DLD1 (cell line): ENCODE measurements around the gene ACTR1B.
"Not testable (repeated sequence)": the region's sequence is repeated elsewhere in the genome, so short reads cannot be mapped to it uniquely, and the experiment has no call there.

ENCODE experiments used
- in situ Hi-C: cut with HindIII; loops from 2 replicates; pipeline ENCODE4 v1.10.0; 2017; ENCODE audit warnings: low sequenced_read_pairs

Gene ACTR1B

DNA sequence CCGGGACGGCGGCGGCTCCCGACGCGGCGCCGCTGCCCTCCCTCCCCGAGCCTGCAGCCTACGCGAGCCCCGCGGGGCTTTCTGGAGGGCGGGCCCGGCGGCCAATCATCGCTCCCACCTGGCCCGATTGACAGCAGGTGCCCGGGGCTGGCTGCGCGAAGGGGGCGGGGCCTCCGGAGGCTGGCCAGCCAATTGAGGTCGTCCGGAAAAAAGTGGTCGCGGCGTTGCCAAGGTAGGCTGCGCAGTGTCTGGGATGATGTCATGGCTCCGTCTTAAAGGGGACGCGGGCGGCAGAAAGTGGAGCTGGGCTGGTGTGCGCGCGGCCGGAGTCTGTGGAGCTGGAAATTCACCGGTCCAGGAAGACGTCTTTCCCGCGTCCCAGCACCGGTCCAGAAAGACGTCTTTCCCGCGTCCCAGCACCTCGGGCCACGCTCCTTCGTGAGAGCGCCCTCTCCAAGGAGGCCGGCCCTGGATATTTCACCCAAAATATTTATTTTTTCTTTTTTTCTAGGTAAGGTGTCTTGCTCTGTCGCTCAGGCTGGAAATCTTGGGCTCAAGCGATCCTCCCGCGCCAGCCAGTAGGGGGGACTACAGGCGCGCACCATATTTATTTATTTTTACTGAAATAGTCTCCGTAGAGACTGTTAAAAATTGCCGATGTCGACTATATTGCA is at the start of gene ACTR1B:
TSS of gene ACTR1B (minus strand) at position 83 of the 674 bp plus-strand sequence. CDS start 154 bp downstream, outside the sequence.
- in situ Hi-C loops, result no loop called here

DNA sequence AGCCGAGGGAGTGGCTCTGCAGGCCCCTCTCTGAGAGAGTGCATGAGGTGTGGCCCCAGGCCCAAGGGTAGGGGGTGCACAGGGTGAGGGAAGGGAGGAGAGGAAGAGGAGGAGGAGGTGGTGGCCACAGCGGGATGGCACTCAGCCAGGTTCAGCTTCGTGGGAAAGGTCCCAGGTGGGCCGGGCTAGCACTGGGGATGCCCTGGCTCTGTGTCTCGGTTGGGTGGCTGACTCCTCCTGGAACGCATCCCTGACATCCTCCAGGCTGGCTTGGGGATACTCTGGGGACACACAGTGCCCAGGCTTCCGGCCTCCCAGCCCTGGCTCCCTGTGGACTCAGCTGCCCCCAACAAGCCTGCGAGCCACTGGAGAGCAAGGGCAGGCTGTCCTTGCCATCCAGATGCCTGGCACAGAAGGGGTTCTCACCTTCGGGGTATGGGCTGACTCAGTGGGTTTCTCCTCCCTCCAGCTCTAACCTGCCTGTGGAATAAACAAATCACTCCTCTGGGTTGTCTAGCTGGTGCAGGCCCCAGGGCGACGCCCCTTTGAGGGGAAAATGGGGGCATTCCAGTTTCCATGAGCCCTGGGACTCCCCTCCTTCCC is 49.0 kb upstream of the ACTR1B start:
- in situ Hi-C loops, result no loop called here

DNA sequence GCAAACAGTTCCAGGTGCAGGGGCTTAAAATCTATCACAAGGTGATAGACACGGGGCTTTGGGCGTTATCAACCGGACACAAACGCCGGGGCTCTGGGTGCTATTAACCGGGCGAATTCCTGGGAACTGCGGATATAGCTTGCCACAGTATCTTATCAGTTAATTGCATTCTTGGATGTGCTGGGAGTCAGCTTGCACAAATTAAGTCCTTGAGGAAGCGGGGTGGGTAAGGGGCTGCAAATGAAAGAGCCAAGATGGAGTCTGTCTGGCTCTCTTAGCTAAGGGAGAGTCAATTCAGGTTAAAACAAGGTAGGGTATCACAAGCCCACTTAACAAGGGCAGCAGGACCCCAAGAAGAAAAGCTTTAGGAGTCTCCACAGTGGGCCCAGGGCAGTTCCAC is 48.3 kb upstream of the ACTR1B start:
- in situ Hi-C loops, result not testable (repeated sequence)

DNA sequence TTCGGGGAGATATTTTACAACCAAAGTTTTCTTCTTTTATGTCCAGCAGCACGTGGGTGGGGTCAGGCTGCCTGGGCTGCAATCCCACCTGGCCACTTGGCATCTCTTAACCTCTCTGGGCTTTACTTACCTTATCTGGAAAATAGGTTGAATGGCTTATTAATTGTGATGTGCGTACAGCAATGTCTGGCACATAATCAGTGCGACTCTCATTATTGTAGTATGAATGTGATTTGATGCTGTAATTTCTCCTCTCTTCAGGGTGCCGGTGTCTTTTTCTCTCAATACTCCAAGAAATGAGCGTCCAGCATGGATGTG is 47.5 kb upstream of the ACTR1B start:
- in situ Hi-C loops, result no loop called here

DNA sequence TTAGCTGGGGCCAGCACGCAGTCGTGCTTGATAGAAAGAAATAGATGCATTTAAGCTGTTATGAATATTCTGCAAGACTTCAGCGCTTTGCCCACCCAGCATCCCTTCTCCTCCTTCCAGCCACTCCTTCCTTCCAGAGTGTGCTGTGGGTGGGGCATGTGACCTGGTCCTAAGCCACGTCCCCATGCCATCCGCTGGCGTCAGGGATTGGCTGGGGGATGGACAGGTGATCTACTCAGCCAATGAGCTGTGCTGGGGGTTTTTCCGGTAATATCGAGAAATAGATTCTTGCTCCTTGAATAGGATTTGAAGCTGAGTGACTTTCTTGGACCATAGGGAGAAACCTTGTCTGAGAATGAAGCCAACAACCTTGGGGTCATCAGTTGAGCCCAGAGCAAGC is 44.8 kb upstream of the ACTR1B start:
- in situ Hi-C loops, result no loop called here

DNA sequence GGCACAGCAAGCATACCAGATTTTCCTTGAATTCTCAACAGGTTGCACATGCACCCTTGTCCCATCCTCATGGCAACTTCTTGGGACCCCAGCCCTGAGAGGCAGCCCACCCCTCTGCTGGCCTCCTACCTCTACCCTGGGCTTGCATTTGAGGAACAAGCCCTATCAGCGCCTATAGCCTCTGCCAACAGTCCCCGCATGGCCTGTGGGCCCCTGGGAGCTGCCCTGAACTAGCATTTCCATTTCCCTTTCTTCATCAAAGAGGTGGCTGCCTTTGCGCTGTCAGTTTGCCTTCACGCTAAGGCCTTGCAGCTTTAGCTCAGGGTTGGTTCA is 44.2 kb upstream of the ACTR1B start:
- in situ Hi-C loops, result no loop called here

DNA sequence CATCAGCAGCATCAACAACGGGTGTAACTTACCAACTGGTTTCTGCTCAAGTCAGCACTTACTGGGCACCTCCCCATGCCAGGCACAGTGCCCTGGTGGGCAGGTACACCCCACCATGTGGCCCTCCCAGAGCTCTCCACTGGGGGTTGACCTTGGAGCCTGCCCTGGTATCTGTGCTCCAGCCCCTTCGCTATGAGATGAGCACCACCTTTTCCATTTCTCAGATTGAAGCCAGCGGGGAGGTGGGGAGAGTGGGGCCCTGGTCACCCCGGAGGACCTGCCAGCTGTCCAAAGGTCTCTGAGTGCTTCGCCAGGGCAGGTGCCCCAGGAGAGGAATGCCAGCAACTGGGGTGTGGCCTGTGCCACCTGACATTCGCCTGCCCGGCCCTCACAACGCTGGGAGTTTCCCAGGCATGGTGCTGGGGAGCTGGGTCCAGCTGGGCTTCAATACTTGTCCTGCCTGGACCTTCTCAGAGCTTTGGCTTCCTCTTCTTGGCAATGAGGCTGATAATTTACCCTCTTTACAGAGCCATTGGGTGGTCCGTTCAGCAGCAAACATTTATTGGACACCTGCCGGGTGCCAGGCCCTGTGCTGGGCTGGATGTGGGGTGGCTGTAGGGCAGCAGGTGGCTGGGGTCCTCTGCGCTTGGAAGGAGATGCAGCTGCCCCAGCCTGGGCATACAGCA is 43.7 kb upstream of the ACTR1B start:
- in situ Hi-C loops, result no loop called here

DNA sequence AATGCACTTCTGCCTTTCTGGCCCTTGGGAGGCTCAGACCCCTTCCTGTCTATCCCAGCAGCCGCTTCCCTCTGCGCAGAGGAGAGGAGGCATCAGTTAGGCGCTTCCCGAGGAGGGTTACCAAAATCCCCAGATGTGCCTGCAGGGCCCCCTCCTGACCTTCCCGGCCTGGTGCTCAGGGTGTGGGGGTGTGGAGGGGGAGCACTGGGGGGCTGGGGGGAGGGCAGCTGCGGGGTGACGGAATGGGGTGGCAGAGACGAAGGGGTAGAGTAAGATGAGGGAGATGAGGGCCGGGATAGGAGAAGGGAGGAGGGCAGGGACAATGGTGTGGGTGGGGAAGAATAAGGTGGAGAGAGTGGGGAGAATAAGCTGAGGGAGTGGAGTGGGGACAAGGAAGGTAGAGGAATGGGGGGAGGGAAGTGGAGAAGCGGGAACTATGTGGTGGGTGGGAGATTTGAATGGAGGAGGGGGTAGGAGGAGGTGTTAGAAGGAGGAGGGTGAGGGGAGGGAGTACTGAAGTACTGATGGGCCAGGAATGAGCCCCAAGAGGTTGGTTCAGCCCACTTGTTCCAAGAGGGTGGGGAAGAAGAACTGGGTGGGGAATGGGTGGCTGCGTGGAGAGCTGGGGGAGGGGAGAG is 43.0 kb upstream of the ACTR1B start:
- in situ Hi-C loops, result no loop called here

DNA sequence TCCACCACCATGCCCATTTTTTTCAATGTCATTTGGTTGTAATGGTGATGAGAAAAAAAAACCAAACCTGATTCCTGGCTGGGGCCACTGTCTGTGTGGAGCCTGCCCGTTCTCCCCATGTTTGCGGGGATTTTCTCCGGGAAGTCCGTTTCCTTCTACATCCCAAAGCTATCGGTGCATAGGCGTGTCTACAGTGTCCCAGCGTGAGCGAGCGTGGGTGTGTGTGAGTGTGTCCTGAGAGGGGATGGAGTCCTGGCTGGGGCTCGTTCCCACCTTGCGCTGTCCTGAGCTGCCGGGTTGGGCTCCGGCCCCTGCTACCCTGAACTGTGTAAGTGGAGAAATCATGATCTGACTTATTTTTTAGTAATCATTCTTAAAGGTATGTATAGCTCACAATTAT is 42.3 kb upstream of the ACTR1B start:
- in situ Hi-C loops, result no loop called here

DNA sequence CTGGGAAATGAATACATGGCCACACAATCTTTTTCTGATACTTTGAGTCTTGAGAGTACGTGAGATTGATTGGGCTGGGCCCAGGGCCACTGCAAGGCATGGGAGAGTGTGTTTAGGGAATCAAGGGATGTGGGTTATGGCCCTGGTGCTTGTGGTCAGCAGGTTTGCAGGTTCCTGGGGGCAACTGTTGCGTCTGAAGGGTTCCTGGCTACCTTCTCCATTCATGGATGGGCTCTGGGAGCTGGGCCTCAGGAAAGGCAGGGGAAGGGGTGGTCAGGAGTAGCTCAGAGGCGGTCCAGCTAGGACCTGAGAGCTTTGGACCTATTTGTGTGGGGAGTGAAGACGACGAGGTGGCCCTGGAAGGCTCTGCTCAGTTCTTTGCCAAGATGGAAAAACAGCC is 41.1 kb upstream of the ACTR1B start:
- in situ Hi-C loops, result no loop called here

DNA sequence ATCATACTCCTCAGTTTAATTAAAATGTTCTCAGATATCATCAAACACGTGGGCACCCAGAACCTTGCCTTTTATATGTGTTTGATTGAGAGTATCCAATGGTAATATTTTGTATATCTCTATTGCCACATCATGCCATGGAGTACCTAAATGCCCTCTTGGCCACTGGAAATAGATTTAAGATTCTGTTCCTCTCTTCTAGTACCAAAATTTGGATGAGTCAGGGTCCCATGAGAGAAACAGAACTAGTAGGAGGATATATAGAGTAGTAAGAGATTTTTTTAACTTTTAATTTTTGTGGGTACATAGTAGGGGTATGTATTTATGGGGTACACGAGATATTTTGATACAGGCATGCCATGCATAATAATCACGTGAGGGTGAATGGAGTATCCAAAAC is 39.9 kb upstream of the ACTR1B start:
- in situ Hi-C loops, result no loop called here

DNA sequence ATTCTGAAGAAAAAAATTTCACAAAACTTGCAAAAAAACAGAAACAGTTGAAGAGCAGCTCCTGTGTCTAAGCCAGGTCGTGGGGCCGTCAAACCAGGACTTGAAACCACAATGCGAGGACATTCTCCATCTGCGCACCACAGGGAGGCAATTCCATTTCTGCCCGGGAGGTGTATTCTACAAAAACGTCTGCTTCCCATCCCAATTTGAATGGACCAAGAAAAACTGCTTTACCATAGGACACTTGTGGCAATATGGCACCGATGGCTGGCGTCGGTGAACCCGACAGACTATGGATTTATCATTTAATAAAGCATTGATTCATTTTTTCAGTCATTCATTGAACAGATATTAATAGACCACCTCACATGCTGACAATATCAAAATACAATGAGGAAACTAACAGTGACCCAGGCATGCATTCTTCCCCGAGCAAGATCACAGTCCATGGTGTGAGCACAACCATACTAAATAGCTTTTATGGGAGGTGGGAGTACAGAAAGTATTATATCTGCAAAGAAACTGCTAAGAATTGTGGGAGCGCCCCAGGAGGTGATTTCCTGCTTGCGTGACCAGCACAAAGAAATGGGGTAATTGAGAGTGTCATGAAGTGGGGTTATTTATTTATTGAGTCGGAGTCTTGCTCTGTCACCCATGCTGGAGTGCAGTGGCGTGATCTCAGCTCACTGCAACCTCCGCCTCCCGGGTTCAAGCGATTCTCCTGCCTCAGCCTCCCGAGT is 39.1 kb upstream of the ACTR1B start:
- in situ Hi-C loops, result no loop called here

DNA sequence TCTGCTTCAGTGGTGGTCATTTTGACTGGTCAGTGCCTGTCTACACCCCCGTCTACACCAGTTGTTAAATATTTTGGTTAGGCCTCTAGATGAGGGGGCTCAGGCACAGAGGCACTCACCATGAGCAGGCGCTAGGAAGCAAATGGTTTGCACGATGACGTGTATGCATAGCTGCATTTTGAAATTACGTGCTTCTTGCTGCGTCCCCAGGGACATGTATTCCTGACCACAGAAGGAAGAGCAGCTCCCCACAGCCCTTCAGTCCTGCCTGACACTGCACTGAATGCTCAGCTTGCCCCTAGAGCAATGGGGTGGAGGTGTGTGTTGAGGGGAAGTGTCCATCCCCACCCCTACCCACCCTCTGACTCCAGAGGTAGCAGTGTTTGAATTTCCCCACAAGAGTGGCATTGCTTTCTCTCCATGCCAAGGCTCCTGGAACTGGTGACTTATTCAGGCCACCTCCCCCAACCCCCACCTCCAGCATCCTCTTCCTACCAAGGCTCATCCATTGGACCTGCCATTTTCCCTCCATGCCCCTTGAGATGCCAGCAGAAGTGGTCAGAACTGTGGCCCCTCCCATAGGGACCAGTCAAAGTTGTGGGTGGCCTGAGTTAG is 38.1 kb upstream of the ACTR1B start:
- in situ Hi-C loops, result no loop called here

DNA sequence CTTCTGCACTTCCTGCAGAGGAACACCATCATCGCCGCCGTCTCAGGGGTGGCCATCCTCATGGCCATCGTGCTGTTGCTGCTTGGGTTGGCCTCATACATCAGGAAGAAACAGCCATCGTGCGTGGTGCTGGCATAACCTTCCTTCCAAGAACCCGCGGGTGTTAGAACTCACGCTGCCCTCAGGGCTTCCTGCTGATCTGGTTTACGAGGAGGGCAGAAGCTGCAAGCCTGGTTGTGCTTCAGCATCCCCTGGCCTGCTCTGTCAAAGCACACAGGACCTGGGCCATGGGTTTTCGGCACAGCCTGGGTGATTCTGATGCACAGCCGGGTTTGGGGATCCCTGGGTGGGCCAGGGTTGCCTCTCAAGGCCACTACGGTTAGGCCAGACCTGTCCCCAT is 37.3 kb upstream of the ACTR1B start:
- in situ Hi-C loops, result no loop called here

DNA sequence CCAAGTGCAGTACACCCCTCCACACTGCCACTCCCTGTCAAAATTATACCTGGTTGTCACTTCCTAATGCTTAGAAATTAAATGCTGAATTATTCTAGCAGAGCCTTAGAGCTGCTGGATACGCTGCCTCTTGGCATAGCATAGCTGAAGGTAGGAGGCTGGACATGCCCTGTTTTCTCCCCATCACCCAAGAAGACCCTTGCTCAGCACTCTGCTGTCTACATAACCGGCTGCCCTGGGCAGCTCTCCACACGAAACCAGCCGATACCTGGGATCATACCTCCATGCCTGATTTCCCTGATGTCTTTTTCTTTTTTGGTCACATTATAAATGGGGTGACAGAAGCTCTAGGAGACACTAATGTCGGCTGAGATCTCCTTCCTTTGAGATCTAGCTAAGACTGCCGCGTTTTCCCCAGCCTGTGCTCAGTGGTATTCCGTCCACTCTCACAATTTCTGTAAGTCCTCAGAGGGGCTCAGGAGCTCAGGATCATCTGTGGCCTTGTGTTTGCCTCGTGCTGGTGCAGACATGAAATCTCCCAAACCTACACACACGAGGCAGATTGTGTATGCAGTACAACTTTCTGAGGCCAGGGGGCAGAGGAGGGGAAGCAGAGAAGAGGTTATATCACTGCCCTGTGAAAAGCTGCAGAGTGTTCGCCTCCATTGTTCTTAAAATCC is 36.1 kb upstream of the ACTR1B start:
- in situ Hi-C loops, result no loop called here

DNA sequence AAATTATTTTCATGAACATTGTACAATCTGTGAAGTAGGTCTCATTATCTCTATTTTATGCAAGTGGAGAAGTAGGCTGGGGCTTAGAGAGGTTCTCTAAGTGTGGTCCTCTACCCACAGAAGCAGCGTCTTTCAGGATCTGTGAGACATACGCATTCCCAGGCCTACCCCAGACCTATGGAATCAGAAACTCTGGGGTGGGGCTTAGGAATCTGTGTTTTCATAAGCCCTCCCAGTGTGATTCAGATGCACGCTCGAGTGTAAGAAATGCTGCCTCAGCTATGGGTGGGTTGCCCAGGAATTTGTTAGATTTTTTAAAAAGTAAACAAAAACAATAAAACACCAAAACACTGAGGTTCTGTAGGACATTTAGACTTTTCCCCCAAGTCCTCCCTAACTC is 34.7 kb upstream of the ACTR1B start:
- in situ Hi-C loops, result no loop called here

DNA sequence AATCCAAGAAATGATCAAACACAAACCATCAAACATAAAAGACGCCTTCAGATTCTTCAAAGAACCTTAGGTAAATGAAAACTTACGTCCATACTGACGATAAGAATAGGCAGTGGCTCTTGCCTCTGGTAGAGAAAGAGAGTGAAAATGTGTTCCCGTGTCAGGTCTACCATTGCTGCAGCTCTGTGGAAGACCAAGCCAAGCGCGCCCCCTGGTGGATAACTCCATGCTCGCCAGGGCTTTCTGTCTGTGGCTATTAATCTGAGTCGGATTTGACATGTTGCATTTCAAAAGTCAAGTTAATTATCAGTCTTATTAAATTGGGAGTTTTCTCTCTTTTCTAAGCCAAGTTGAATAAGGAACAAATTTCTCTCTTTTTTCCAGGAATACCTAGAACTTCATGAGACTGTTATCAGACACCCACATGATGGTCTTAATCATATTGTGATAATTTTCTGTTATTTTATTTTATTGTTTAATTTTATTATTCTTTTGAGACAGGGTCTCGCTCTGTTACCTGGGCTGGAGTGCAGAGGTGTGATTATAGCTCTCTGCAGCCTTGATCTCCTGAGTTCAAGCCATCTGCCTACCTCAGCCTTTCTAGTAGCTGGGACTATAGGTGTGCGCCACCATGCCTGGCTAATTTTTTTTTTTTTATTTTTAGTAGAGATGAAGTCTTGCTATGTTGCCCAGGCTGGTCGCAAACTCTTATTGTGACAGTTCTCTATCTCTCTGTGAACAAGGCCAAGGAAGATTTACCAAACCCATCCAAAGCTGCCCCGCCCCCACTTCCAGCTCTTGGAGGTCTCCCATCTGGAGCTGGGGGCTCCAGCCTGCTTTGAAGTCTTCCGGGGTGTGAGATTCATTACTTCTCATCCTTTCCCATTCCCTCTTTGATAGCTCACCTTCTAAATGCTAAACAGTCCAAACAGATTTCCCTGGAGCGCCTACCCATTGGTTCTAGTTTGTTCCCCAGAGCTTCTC is 33.7 kb upstream of the ACTR1B start:
- in situ Hi-C loops, result no loop called here

DNA sequence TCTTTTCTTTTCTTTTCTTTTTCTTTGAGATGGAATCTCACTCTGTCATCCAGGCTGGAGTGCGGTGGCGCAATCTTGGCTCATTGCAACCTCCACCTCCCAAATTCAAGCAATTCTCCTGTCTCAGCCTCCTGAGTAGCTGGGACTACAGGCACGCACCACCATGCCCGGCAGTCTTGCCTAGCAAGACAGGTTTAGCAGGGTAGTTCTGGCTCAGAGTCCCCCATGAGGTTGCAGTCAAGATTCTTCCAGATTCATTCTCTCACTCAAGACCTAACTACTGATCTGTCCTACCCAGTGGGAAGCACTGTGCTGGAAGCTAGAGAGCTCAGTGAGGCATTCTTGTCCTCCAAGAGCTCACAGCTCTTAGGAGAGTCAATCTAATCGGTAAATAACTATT is 31.9 kb upstream of the ACTR1B start:
- in situ Hi-C loops, result no loop called here

DNA sequence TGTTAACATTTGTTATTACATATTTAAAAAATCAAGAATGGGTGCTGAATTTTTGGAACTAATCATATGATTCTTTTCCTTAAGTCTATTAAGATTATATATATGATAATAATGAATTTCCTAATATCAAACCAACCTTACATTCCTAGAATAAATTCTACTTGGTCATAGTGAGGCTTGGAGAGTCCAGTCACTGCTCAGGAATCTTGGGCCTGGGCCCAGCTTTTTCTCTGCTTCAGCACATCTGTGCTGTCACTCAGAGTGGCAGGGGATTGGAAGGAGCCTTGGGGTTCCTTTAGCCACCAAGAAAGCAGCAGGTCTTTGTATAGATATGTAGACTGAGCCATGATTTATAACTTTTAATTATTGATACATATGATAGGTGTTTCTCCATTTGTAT is 29.6 kb upstream of the ACTR1B start:
- in situ Hi-C loops, result no loop called here
